Neural progenitor cell (in vitro differentiated cells): Measurements from ENCODE around the gene EPHA10.

Source experiments
- CTCF ChIP-seq: fragments of 200-600 bp; sonication (generic); IDR thresholded peaks from 2 replicates; pipeline ENCODE4 v1.5.1; 2017; ENCODE audit warnings: antibody characterized with exemption, mild to moderate bottlenecking
- EZH2 ChIP-seq: fragments of 200-600 bp; sonication (generic); IDR thresholded peaks from 2 replicates; pipeline ENCODE4 v1.6.1; 2017; ENCODE audit warnings: antibody characterized with exemption, mild to moderate bottlenecking, moderate library complexity
- EZH2phosphoT487 ChIP-seq: fragments of 200-600 bp; sonication (generic); IDR thresholded peaks from 2 replicates; pipeline ENCODE4 v1.6.1; 2017; ENCODE audit warnings: antibody characterized with exemption

- no peak for TF ChIP-seq CTCF
- TF ChIP-seq EZH2: no peak
- TF ChIP-seq EZH2phosphoT487: no peak
Observed at GRCh38 chr1:37691497-37692077, 73.3 kb downstream of the EPHA10 start.
